Endometrium (tissue), 2 donors: ENCODE results near the gene NHSL1.

Experiments used
- FAIRE-seq: peaks from 2 replicates; lab custom pipeline; 2012; peaks lifted over from hg19 to GRCh38; lab: Jason Lieb, UNC
- donor health status: control.
- donor health status: control.

NHSL1 gene, protein sequence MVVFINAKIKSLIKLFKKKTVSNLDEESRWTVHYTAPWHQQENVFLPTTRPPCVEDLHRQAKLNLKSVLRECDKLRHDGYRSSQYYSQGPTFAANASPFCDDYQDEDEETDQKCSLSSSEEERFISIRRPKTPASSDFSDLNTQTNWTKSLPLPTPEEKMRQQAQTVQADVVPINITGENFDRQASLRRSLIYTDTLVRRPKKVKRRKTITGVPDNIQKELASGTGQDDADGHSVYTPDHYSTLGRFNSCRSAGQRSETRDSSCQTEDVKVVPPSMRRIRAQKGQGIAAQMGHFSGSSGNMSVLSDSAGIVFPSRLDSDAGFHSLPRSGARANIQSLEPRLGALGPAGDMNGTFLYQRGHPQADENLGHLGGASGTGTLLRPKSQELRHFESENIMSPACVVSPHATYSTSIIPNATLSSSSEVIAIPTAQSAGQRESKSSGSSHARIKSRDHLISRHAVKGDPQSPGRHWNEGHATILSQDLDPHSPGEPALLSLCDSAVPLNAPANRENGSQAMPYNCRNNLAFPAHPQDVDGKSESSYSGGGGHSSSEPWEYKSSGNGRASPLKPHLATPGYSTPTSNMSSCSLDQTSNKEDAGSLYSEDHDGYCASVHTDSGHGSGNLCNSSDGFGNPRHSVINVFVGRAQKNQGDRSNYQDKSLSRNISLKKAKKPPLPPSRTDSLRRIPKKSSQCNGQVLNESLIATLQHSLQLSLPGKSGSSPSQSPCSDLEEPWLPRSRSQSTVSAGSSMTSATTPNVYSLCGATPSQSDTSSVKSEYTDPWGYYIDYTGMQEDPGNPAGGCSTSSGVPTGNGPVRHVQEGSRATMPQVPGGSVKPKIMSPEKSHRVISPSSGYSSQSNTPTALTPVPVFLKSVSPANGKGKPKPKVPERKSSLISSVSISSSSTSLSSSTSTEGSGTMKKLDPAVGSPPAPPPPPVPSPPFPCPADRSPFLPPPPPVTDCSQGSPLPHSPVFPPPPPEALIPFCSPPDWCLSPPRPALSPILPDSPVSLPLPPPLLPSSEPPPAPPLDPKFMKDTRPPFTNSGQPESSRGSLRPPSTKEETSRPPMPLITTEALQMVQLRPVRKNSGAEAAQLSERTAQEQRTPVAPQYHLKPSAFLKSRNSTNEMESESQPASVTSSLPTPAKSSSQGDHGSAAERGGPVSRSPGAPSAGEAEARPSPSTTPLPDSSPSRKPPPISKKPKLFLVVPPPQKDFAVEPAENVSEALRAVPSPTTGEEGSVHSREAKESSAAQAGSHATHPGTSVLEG (N-terminal part only)

GRCh38 chr6:138499303-138500018 is at the start of gene NHSL1:
Gene NHSL1, minus strand, starts transcription at chr6:138499494. Its CDS starts 204 bp downstream, at chr6:138499290.
- FAIRE-seq: no peak

GRCh38 chr6:138546733-138547185 is 47.5 kb upstream of the NHSL1 start:
- FAIRE-seq: no peak

- no peak for FAIRE-seq
These were observed 46.3 kb upstream of the NHSL1 start for GRCh38 chr6:138545621-138545980.

GRCh38 chr6:138544501-138544900 is 45.2 kb upstream of the NHSL1 start:
- no peak for FAIRE-seq

DNA sequence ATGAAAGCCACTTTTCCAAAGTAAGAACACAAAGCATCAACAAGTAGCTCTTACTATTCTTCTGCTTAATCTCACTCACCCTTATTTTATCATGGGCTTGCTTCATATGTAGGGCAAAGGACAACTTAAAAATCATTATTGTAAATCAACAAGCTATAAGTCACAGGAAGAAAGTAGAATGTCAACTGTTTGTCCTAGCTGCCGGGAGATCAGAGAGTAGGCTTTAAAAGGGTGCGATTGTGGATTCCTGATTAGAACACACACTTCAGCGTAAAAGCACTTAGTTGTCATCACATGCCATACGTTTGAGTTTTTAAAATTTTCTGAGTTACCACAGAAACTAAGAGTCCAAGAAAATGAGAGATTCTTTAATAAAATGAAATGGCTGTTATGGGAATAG is 44.4 kb upstream of the NHSL1 start:
- FAIRE-seq: no peak

DNA sequence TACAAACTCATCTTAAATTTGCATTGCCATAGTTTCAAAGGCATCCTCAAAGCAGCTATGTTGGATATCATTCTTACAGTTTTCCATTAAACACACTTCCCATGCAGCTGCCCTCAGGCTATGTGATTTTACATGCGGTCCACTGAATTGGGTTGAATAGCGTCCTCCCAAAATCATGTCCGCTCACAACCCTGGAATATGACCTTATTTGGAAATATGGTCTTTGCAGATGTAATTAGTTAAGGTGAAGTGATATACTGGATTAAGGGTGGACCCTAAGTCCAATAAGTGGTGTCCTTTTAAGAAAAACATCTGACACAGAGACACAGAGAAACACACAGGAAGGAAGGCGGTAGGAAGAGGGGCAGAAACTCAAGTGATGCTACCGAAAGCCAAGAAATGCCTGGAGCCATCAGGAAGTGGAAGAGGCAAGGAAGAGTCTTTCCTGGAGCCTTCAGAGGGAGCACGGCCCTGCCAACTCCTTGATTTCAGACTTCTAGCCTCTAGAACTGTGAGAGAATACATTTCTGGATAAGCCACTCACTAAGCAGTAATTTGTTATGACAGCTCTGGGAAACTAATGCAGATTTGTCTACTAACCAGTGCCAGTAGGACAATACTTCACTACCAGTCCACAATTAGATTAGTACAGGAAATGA is 42.7 kb upstream of the NHSL1 start:
- no peak for FAIRE-seq

DNA sequence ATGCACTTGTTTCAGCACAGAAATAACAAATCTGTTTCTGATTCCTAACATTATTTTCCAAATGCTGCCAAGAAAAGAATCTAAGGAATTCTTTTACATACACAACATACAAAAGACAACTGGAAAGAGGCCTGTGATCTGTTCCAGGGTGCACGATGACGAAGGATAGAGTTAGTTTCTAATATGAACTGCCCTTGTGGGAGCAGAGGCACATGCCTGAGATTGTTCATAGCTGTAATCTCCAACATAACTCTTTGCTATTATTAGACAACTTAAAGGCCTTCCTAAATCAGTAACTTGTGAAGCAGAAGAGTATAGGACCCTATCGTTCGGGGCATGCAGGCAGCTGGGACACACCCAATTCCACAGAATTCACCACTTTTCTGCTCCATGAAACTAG is 41.2 kb upstream of the NHSL1 start:
- FAIRE-seq: no peak

- FAIRE-seq: no peak
These were observed 40.6 kb upstream of the NHSL1 start for GRCh38 chr6:138539876-138540275.

DNA sequence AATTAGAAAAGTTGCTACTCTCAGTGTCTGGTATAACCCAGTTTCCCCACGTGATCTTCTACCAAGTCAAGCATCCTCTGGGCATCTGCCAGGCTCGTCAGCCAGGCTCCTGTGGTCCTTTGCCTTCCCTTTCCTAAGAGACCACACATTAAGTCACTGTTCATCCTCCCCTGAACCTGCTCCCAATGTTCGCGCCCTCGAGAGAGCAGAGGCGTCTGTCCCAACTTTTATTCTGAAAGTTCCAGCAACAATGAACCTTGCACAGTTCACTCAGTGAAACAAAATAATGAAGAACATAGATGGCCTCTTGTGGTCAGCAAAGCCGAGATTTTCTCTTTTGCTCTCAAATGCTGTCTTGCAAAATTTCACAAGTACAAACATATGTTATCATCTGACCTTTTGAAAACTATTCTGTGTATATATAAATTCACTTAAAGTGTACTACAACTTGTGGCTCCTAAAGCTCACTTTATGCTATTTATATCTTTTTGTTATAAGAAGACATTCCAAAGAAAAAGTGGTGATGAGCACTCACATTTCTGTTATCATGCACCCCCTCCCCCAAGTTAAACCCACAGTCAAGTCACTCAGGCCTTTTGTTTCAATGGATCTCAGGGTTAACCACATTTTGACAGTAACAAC is 39.2 kb upstream of the NHSL1 start:
- FAIRE-seq: no peak

GRCh38 chr6:138537106-138537505 is 37.8 kb upstream of the NHSL1 start:
- no peak for FAIRE-seq

GRCh38 chr6:138535728-138536455 is 36.6 kb upstream of the NHSL1 start:
- no peak for FAIRE-seq

- FAIRE-seq: no peak
These were observed 34.4 kb upstream of the NHSL1 start for GRCh38 chr6:138533667-138534066.

- FAIRE-seq: no peak
These were observed 32.1 kb upstream of the NHSL1 start for GRCh38 chr6:138531387-138531786.

GRCh38 chr6:138529478-138529877 is 30.2 kb upstream of the NHSL1 start:
- FAIRE-seq: no peak

- no peak for FAIRE-seq
These were observed 29.7 kb upstream of the NHSL1 start for GRCh38 chr6:138528956-138529355.

DNA sequence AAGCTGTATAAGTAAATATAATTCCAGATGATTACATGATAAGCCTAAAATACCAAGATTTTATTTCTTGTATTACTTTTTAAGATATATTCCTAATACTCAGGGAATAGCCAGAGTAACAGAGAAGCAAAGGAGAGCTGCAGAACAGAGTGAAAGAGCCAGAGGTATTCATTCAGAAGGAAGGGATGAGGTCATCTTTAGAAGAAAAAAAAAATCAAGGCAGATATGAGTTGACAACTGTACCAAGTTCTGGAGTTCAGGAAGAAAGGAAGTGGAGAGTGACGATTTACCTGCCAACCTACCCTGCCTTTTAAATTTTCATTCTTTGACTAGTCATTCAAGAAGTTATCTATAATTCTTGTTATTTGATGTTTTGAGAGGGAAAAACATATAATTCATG is 28.8 kb upstream of the NHSL1 start:
- no peak for FAIRE-seq

GRCh38 chr6:138527411-138528088 is 28.3 kb upstream of the NHSL1 start:
- no peak for FAIRE-seq

DNA sequence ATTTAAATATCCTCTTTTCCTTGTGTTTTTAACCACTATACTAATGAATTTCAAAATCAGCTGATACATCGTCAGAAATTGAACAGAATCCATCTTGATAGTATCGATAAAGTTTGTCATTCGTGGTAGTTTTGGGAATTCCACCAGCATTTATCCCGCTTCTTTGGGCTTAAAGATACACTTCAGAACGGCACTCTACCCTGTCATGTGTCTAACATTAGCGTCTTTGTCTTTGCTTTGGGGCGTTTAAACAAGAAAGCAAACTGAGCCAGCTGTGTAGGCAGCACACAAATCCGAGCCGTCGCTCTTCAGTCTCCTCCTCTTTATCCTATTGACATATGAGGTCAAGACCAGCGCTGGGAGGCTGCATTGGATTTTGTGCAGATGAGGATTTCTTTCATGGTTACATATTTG is 27.5 kb upstream of the NHSL1 start:
- FAIRE-seq: no peak

DNA sequence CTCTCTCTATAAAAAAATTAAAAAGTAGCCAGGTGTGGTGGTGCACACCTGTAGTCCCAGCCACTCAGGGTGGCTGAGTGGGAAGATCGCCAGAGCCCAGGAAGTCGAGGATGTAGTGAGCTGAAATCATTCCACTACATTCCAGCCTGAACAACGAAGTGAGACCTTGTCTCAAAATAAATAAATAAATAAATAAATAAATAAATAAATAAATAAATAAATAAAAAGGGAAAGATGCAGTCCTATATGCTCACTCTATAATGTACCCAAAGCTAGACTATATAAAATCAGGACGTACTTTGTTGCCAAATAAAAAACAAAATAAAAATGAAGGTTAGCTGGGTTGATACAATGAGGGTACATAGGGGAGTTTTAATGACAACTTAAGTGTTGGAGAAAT is 26.1 kb upstream of the NHSL1 start:
- FAIRE-seq: no peak
